IPS-15b (cell line): ENCODE results near the gene P4HB.

Source experiments
- H3K27me3 ChIP-seq: one replicate; pipeline ENCODE4 v1.6.1; 2013; ENCODE audit warnings: low read length; ENCODE audit not compliant: control insufficient read depth, insufficient read depth
- H3K36me3 ChIP-seq: one replicate; pipeline ENCODE4 v1.6.1; 2013; ENCODE audit warnings: low read length; ENCODE audit not compliant: control insufficient read depth, insufficient read depth
- H3K4me1 ChIP-seq: one replicate; pipeline ENCODE4 v1.6.1; 2013; ENCODE audit warnings: mild to moderate bottlenecking, low read length; ENCODE audit not compliant: control insufficient read depth, insufficient read depth
- H3K4me3 ChIP-seq: one replicate; pipeline ENCODE4 v1.5.1; 2013; ENCODE audit warnings: low read depth, low read length
- H3K9ac ChIP-seq: one replicate; pipeline ENCODE4 v1.6.1; 2013; ENCODE audit warnings: low read depth, mild to moderate bottlenecking, low read length
- H3K9me3 ChIP-seq: one replicate; pipeline ENCODE4 v1.6.1; 2013; ENCODE audit warnings: mild to moderate bottlenecking, low read length; ENCODE audit not compliant: control insufficient read depth, insufficient read depth

P4HB gene

GRCh38 chr17:81902653-81903414 lies 42.5 kb upstream of the P4HB start:
- Histone ChIP-seq H3K9ac (peak overlapping the region; percentile 37), H3K4me1 (no peaks in the 10 kb centered on the region), H3K9me3 (no peaks in the 10 kb centered on the region), H3K27me3 (peaks cover 9% of the 10 kb centered on the region), H3K4me3 (peak overlapping the region; percentile 30), H3K36me3 (peaks cover 42% of the 10 kb centered on the region)

- Histone ChIP-seq H3K27me3 (peaks cover 9% of the 10 kb centered on the region), H3K9me3 (no peaks in the 10 kb centered on the region), H3K36me3 (peaks cover 37% of the 10 kb centered on the region), H3K4me3 (peak within 1 kb of the TSS; percentile 30), H3K9ac (peak within 1 kb of the TSS; percentile 37), H3K4me1 (no peaks in the 10 kb centered on the region)
Observed at GRCh38 chr17:81902023-81902652, 41.8 kb upstream of the P4HB start, which contains the start of gene NPB. Gene NPB (plus strand): TSS chr17:81902238. CDS start chr17:81902278, 40 bp downstream.

GRCh38 chr17:81901167-81902022 lies 41.1 kb upstream of the P4HB start:
- Histone ChIP-seq H3K27me3 (peaks cover 9% of the 10 kb centered on the region), H3K4me3 (no peak overlapping the region), H3K9me3 (no peaks in the 10 kb centered on the region), H3K36me3 (peaks cover 37% of the 10 kb centered on the region), H3K4me1 (no peaks in the 10 kb centered on the region), H3K9ac (no peak overlapping the region)

GRCh38 chr17:81900181-81900820 lies 40.0 kb upstream of the P4HB start:
- H3K9ac ChIP-seq, result no peak overlapping the region
- H3K36me3 ChIP-seq, result peaks cover 39% of the 10 kb centered on the region
- no peak overlapping the region for H3K4me3 ChIP-seq
- no peaks in the 10 kb centered on the region for H3K9me3 ChIP-seq
- H3K27me3 ChIP-seq, result peaks cover 9% of the 10 kb centered on the region
- H3K4me1 ChIP-seq, result no peaks in the 10 kb centered on the region

- Histone ChIP-seq H3K4me3 (no peak overlapping the region), H3K9ac (no peak overlapping the region), H3K36me3 (peaks cover 35% of the 10 kb centered on the region), H3K27me3 (peaks cover 9% of the 10 kb centered on the region), H3K4me1 (no peaks in the 10 kb centered on the region), H3K9me3 (no peaks in the 10 kb centered on the region)
Observed at GRCh38 chr17:81899514-81900166, 39.3 kb upstream of the P4HB start.

- Histone ChIP-seq H3K27me3 (peaks cover 9% of the 10 kb centered on the region), H3K4me1 (no peaks in the 10 kb centered on the region), H3K4me3 (no peak overlapping the region), H3K36me3 (peaks cover 39% of the 10 kb centered on the region), H3K9ac (no peak overlapping the region), H3K9me3 (no peaks in the 10 kb centered on the region)
Observed at GRCh38 chr17:81898885-81899284, 38.5 kb upstream of the P4HB start.

GRCh38 chr17:81898029-81898866 lies 37.9 kb upstream of the P4HB start:
- no peak overlapping the region for H3K9ac ChIP-seq
- H3K36me3 ChIP-seq, result peaks cover 39% of the 10 kb centered on the region
- no peaks in the 10 kb centered on the region for H3K9me3 ChIP-seq
- H3K4me1 ChIP-seq, result no peaks in the 10 kb centered on the region
- peaks cover 9% of the 10 kb centered on the region for H3K27me3 ChIP-seq
- H3K4me3 ChIP-seq, result no peak overlapping the region

- Histone ChIP-seq H3K4me1 (no peaks in the 10 kb centered on the region), H3K27me3 (no peaks in the 10 kb centered on the region), H3K36me3 (peaks cover 39% of the 10 kb centered on the region)
Observed at GRCh38 chr17:81895400-81895799, 35.1 kb upstream of the P4HB start.

GRCh38 chr17:81891303-81891552 lies 30.9 kb upstream of the P4HB start:
- Histone ChIP-seq H3K9ac (no peak overlapping the region), H3K4me1 (no peaks in the 10 kb centered on the region), H3K36me3 (peaks cover 47% of the 10 kb centered on the region), H3K4me3 (peak overlapping the region; percentile 65), H3K27me3 (no peaks in the 10 kb centered on the region), H3K9me3 (no peaks in the 10 kb centered on the region)

More at GRCh38 chr17:81895400-81895799, 35.1 kb upstream of the P4HB start:
- Histone ChIP-seq H3K4me3 (no peak overlapping the region), H3K9ac (no peak overlapping the region), H3K9me3 (no peaks in the 10 kb centered on the region)

- peak overlapping the region; percentile 58 for H3K4me3 ChIP-seq
- H3K9me3 ChIP-seq, result no peaks in the 10 kb centered on the region
- no peaks in the 10 kb centered on the region for H3K4me1 ChIP-seq
- H3K9ac ChIP-seq, result peak overlapping the region; percentile 90
- H3K36me3 ChIP-seq, result peaks cover 52% of the 10 kb centered on the region
- H3K27me3 ChIP-seq, result no peaks in the 10 kb centered on the region
Observed at GRCh38 chr17:81890447-81891302, 30.3 kb upstream of the P4HB start.
